Esophagus squamous epithelium (tissue), 4 donors: ENCODE results near the gene LHCGR.

Experiments used
- POLR2A ChIP-seq, 4 donors: fragments of 450-650 bp; IDR thresholded peaks; one replicate each; pipeline ENCODE4 v1.6.1; 2017; ENCODE audit warnings: antibody characterized with exemption in 4 of 4, mild to moderate bottlenecking in 4 of 4, moderate library complexity in 3 of 4
- TF ChIP-seq, protein P1 (sequence below), 6 experiments: fragments of 450-650 bp in 4 of 6; fragments of 200-600 bp in 2 of 6; sonication (generic) in 2 of 6; IDR thresholded peaks; one replicate each; pipeline ENCODE4 v1.5.1; 2016 to 2019; ENCODE audit warnings: antibody characterized with exemption in 6 of 6, mild to moderate bottlenecking in 4 of 6, moderate library complexity in 4 of 6

DNA sequence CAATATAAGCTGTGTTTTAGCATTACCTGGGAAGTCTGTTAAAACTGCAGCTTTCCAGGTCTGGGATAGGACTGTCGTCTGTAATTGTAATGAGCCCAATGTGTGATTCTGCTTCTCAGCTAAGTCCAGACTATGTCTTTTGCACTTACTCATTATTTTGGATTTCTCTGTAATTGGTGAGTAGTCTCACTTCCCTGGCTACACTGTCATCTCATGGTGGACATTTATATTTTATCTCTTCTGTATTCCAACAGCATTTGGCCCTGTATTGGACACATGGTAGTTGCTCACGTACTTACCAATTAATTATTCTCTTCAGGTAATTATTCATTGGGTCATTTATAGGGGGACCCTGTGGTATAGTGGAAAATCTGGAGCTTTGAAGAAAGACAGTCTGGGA is 28.0 kb downstream of the LHCGR start:
- TF ChIP-seq, protein P1, sequence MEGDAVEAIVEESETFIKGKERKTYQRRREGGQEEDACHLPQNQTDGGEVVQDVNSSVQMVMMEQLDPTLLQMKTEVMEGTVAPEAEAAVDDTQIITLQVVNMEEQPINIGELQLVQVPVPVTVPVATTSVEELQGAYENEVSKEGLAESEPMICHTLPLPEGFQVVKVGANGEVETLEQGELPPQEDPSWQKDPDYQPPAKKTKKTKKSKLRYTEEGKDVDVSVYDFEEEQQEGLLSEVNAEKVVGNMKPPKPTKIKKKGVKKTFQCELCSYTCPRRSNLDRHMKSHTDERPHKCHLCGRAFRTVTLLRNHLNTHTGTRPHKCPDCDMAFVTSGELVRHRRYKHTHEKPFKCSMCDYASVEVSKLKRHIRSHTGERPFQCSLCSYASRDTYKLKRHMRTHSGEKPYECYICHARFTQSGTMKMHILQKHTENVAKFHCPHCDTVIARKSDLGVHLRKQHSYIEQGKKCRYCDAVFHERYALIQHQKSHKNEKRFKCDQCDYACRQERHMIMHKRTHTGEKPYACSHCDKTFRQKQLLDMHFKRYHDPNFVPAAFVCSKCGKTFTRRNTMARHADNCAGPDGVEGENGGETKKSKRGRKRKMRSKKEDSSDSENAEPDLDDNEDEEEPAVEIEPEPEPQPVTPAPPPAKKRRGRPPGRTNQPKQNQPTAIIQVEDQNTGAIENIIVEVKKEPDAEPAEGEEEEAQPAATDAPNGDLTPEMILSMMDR (IDR thresholded peaks at IDR 0.05), result peak in 1 of 6 experiments; percentile 13
- no peak for TF ChIP-seq POLR2A (IDR thresholded peaks at IDR 0.05)
